Neural progenitor cell (in vitro differentiated cells): ENCODE data around the gene CGB5. TPM values are rescaled to one million over a fixed set of nuclear protein-coding genes. Genes with fewer than 3 reads are reported as not detected.
"Not testable (repeated sequence)": the region's sequence is repeated elsewhere in the genome, so short reads cannot be mapped to it uniquely, and the experiment has no call there.

Experiments
- DNase-seq: peaks from one replicate; pipeline ENCODE4 v3.0.0-alpha.2; 2016; ENCODE audit warnings: low spot score
- H2AFZ ChIP-seq: fragments of 200-600 bp; sonication (generic); replicated peaks from 2 replicates; pipeline ENCODE4 v1.6.1; 2016; ENCODE audit warnings: antibody characterized with exemption
- H3F3A ChIP-seq: fragments of 200-600 bp; sonication (generic); 2 replicates; pipeline ENCODE4 v1.6.1; 2016; ENCODE audit warnings: antibody characterized with exemption, low read depth
- H3K27ac ChIP-seq: fragments of 200-600 bp; sonication (generic); 2 replicates; pipeline ENCODE4 v1.5.1; 2016; ENCODE audit warnings: mild to moderate bottlenecking
- H3K27me3 ChIP-seq: fragments of 200-600 bp; sonication (generic); 2 replicates; pipeline ENCODE4 v1.6.1; 2016; ENCODE audit warnings: mild to moderate bottlenecking, moderate library complexity
- H3K36me3 ChIP-seq: fragments of 200-600 bp; sonication (generic); 2 replicates; pipeline ENCODE4 v1.5.1; 2016
- H3K4me1 ChIP-seq: fragments of 200-600 bp; sonication (generic); 2 replicates; pipeline ENCODE4 v1.6.1; 2016; ENCODE audit warnings: mixed run types
- H3K4me2 ChIP-seq: fragments of 200-600 bp; sonication (generic); 2 replicates; pipeline ENCODE4 v1.6.1; 2016
- H3K4me3 ChIP-seq: fragments of 200-600 bp; sonication (generic); 2 replicates; pipeline ENCODE4 v1.5.1; 2016
- H3K79me2 ChIP-seq: fragments of 200-600 bp; sonication (generic); 2 replicates; pipeline ENCODE4 v1.6.1; 2016; ENCODE audit warnings: low read depth
- H3K9ac ChIP-seq: fragments of 200-600 bp; sonication (generic); 2 replicates; pipeline ENCODE4 v1.6.1; 2016
- H3K9me3 ChIP-seq: fragments of 200-600 bp; sonication (generic); 2 replicates; pipeline ENCODE4 v1.5.1; 2016; ENCODE audit warnings: low read depth
- H4K20me1 ChIP-seq: fragments of 200-600 bp; sonication (generic); 2 replicates; pipeline ENCODE4 v1.6.1; 2016; ENCODE audit warnings: low read depth
- H3K27ac Mint-ChIP-seq: 3 replicates; pipeline ENCODE4 v1.8.0; 2021; ENCODE audit warnings: mixed read lengths
- H3K27me3 Mint-ChIP-seq: 2 replicates; pipeline ENCODE4 v1.8.0; 2022; ENCODE audit warnings: low read depth, mild to moderate bottlenecking, inconsistent platforms, moderate library complexity, mixed read lengths; ENCODE audit not compliant: insufficient read depth
- H3K36me3 Mint-ChIP-seq: 3 replicates; pipeline ENCODE4 v1.8.0; 2021; ENCODE audit warnings: mixed read lengths
- H3K4me1 Mint-ChIP-seq: 3 replicates; pipeline ENCODE4 v1.8.0; 2021; ENCODE audit warnings: mixed read lengths
- H3K4me3 Mint-ChIP-seq: 3 replicates; pipeline ENCODE4 v1.8.0; 2021; ENCODE audit warnings: mild to moderate bottlenecking, moderate library complexity, mixed read lengths
- H3K9me3 Mint-ChIP-seq: 3 replicates; pipeline ENCODE4 v1.8.0; 2020; ENCODE audit warnings: mixed read lengths
- CTCF ChIP-seq: fragments of 200-600 bp; sonication (generic); IDR thresholded peaks from 2 replicates; pipeline ENCODE4 v1.5.1; 2017; ENCODE audit warnings: antibody characterized with exemption, mild to moderate bottlenecking
- EZH2phosphoT487 ChIP-seq: fragments of 200-600 bp; sonication (generic); IDR thresholded peaks from 2 replicates; pipeline ENCODE4 v1.6.1; 2017; ENCODE audit warnings: antibody characterized with exemption
- total RNA-seq: library from RNA; depleted of rRNA; stranded (reverse); fragments of >200 nt; gene quantifications from 2 replicates; pipeline ENCODE4 v1.2.3, GENCODE V29; 2015; ENCODE audit warnings: low replicate concordance

Gene CGB5
- total RNA-seq, 1 donor from 2014 or later, result not detected

GRCh38 chr19:49022116-49022515 lies 21.5 kb upstream of the CGB5 start:
- no peaks in the 10 kb centered on the region for H3K9me3 ChIP-seq
- H3K9me3 Mint-ChIP-seq, result peaks cover 2% of the 10 kb centered on the region
- peaks cover 19% of the 10 kb centered on the region for H3K4me1 Mint-ChIP-seq
- peaks cover 20% of the 10 kb centered on the region for H3F3A ChIP-seq
- H3K4me3 Mint-ChIP-seq, result no peak overlapping the region
- TF ChIP-seq CTCF (no peak), EZH2phosphoT487 (no peak)
- no peak for DNase-seq
- H3K9ac ChIP-seq, result no peak overlapping the region
- peaks cover 51% of the 10 kb centered on the region for H3K27me3 ChIP-seq
- H3K4me1 ChIP-seq, result peaks cover 12% of the 10 kb centered on the region
- no peaks in the 10 kb centered on the region for H3K36me3 ChIP-seq
- H2AFZ ChIP-seq, result no peak overlapping the region
- H4K20me1 ChIP-seq, result peaks cover 8% of the 10 kb centered on the region
- H3K27me3 Mint-ChIP-seq, result peaks cover 26% of the 10 kb centered on the region
- H3K36me3 Mint-ChIP-seq, result no peaks in the 10 kb centered on the region
- no peaks in the 10 kb centered on the region for H3K79me2 ChIP-seq
- H3K27ac ChIP-seq, result no peak overlapping the region
- no peak overlapping the region for H3K27ac Mint-ChIP-seq
- H3K4me3 ChIP-seq, result no peak overlapping the region
- H3K4me2 ChIP-seq, result no peak overlapping the region

- H3K36me3 Mint-ChIP-seq, H3K79me2 ChIP-seq, H3K9me3 Mint-ChIP-seq, H2AFZ ChIP-seq, H3K4me1 ChIP-seq, H3K27ac ChIP-seq, H3F3A ChIP-seq, H3K9me3 ChIP-seq, H3K4me2 ChIP-seq, H4K20me1 ChIP-seq, DNase-seq, H3K4me3 ChIP-seq, H3K36me3 ChIP-seq, H3K27ac Mint-ChIP-seq, H3K4me3 Mint-ChIP-seq, H3K9ac ChIP-seq: not testable (repeated sequence)
- peaks cover 30% of the 10 kb centered on the region for H3K27me3 ChIP-seq
- Mint-ChIP-seq H3K27me3 (peaks cover 17% of the 10 kb centered on the region), H3K4me1 (peaks cover 17% of the 10 kb centered on the region)
These were observed 19.4 kb upstream of the CGB5 start, which contains the start of gene CGB3 for GRCh38 chr19:49024233-49024632. Gene CGB3 (minus strand): TSS chr19:49024333. CDS start chr19:49023971, 362 bp downstream.

GRCh38 chr19:49025088-49025487 lies 18.6 kb upstream of the CGB5 start:
- not testable (repeated sequence) for H3K79me2 ChIP-seq, H3K4me3 ChIP-seq, H3K36me3 ChIP-seq, H3K27ac Mint-ChIP-seq, H3K27ac ChIP-seq, H4K20me1 ChIP-seq, H3F3A ChIP-seq, H3K9me3 ChIP-seq, H3K4me1 ChIP-seq, H3K36me3 Mint-ChIP-seq, H3K4me2 ChIP-seq, DNase-seq, H2AFZ ChIP-seq, H3K9me3 Mint-ChIP-seq, H3K9ac ChIP-seq, H3K4me3 Mint-ChIP-seq
- peaks cover 21% of the 10 kb centered on the region for H3K27me3 ChIP-seq
- H3K4me1 Mint-ChIP-seq, result peaks cover 15% of the 10 kb centered on the region
- H3K27me3 Mint-ChIP-seq, result peaks cover 14% of the 10 kb centered on the region

GRCh38 chr19:49025599-49025998 lies 18.0 kb upstream of the CGB5 start:
- not testable (repeated sequence) for H3K9ac ChIP-seq, H3K4me1 Mint-ChIP-seq, H3K9me3 ChIP-seq, H3K4me1 ChIP-seq, H4K20me1 ChIP-seq, H2AFZ ChIP-seq, H3K36me3 ChIP-seq, H3K4me3 Mint-ChIP-seq, H3K4me2 ChIP-seq, DNase-seq, H3K4me3 ChIP-seq, H3K79me2 ChIP-seq, H3K27ac Mint-ChIP-seq, H3K27ac ChIP-seq, H3K9me3 Mint-ChIP-seq, H3K36me3 Mint-ChIP-seq, H3F3A ChIP-seq
- H3K27me3 ChIP-seq, result peaks cover 16% of the 10 kb centered on the region
- peaks cover 11% of the 10 kb centered on the region for H3K27me3 Mint-ChIP-seq

GRCh38 chr19:49028686-49029085 lies 15.0 kb upstream of the CGB5 start:
- not testable (repeated sequence) for H3K9me3 ChIP-seq, H3K9ac ChIP-seq, H3K79me2 ChIP-seq, H3K27ac ChIP-seq, H3K9me3 Mint-ChIP-seq, H3K4me2 ChIP-seq, DNase-seq, H3K4me1 ChIP-seq, H3K36me3 ChIP-seq, H2AFZ ChIP-seq, H3K4me3 ChIP-seq, H3K27me3 Mint-ChIP-seq, H3K4me3 Mint-ChIP-seq, H3K4me1 Mint-ChIP-seq, H3K27ac Mint-ChIP-seq, H3K36me3 Mint-ChIP-seq, H3K27me3 ChIP-seq, H3F3A ChIP-seq, H4K20me1 ChIP-seq

- H3K27me3 ChIP-seq, H3F3A ChIP-seq, H3K9ac ChIP-seq, H3K27me3 Mint-ChIP-seq, H3K27ac ChIP-seq, H3K79me2 ChIP-seq, DNase-seq, H3K4me1 ChIP-seq, H3K4me1 Mint-ChIP-seq, H3K27ac Mint-ChIP-seq, H3K4me2 ChIP-seq, H3K36me3 ChIP-seq, H3K4me3 Mint-ChIP-seq, H2AFZ ChIP-seq, H3K36me3 Mint-ChIP-seq, H3K4me3 ChIP-seq, H3K9me3 ChIP-seq, H3K9me3 Mint-ChIP-seq, H4K20me1 ChIP-seq: not testable (repeated sequence)
These were observed 13.9 kb upstream of the CGB5 start for GRCh38 chr19:49029749-49030148.

- not testable (repeated sequence) for H3K4me3 ChIP-seq, H3K9ac ChIP-seq, H3K4me1 Mint-ChIP-seq, H3K9me3 Mint-ChIP-seq, H3K27ac ChIP-seq, H2AFZ ChIP-seq, H3K9me3 ChIP-seq, DNase-seq, H3K4me2 ChIP-seq, H3K36me3 Mint-ChIP-seq, H3K27me3 ChIP-seq, H3K4me1 ChIP-seq, H3K36me3 ChIP-seq, H3K79me2 ChIP-seq, H4K20me1 ChIP-seq, H3F3A ChIP-seq, H3K4me3 Mint-ChIP-seq, H3K27ac Mint-ChIP-seq, H3K27me3 Mint-ChIP-seq
These were observed 13.3 kb upstream of the CGB5 start for GRCh38 chr19:49030323-49030722.
